ENCODE results near the gene FOSB.
A peak's percentile ranks its signal among the peaks of the same experiment; 100 is the strongest.

The FOSB gene

DNA sequence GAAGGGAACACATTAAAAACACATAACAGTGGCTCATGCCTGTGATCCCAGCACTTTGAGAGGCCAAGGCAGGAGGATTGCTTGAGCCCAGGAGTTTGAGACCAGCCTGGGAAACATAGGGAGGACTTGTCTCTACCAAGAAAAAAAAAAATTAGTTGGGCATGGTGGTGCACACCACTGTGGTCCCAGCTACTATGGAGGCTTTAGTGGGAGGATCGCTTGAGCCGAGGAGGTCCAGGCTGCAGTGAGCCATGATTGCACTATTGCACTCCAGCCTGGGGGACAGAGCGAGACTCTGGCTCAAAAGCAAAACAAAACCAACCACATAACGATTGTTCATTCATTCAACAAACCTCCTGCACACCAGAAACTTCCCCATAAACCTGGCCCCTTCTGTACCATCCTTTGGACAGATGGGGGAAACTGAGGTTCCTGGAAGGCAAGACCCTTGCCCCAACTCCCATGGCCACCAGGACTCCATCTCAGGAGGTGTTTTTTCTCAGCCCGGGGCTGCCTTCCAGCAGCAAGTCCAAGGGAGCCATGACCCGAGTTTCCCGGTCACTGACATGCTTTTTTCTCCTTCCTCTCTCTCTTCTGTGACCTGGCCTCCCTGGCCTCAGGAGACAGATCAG lies 4.3 kb downstream of the FOSB start:
- DNase-seq (ENCODE audit: low read depth), result peak; percentile 38
- H3K4me3 ChIP-seq (replicated peaks; ENCODE audit: low read depth, low read length), result no peak overlapping the region
- TF ChIP-seq, protein P1, sequence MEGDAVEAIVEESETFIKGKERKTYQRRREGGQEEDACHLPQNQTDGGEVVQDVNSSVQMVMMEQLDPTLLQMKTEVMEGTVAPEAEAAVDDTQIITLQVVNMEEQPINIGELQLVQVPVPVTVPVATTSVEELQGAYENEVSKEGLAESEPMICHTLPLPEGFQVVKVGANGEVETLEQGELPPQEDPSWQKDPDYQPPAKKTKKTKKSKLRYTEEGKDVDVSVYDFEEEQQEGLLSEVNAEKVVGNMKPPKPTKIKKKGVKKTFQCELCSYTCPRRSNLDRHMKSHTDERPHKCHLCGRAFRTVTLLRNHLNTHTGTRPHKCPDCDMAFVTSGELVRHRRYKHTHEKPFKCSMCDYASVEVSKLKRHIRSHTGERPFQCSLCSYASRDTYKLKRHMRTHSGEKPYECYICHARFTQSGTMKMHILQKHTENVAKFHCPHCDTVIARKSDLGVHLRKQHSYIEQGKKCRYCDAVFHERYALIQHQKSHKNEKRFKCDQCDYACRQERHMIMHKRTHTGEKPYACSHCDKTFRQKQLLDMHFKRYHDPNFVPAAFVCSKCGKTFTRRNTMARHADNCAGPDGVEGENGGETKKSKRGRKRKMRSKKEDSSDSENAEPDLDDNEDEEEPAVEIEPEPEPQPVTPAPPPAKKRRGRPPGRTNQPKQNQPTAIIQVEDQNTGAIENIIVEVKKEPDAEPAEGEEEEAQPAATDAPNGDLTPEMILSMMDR (IDR thresholded peaks at IDR 0.05; ENCODE audit: low read length, missing control alignments), result no peak

DNA sequence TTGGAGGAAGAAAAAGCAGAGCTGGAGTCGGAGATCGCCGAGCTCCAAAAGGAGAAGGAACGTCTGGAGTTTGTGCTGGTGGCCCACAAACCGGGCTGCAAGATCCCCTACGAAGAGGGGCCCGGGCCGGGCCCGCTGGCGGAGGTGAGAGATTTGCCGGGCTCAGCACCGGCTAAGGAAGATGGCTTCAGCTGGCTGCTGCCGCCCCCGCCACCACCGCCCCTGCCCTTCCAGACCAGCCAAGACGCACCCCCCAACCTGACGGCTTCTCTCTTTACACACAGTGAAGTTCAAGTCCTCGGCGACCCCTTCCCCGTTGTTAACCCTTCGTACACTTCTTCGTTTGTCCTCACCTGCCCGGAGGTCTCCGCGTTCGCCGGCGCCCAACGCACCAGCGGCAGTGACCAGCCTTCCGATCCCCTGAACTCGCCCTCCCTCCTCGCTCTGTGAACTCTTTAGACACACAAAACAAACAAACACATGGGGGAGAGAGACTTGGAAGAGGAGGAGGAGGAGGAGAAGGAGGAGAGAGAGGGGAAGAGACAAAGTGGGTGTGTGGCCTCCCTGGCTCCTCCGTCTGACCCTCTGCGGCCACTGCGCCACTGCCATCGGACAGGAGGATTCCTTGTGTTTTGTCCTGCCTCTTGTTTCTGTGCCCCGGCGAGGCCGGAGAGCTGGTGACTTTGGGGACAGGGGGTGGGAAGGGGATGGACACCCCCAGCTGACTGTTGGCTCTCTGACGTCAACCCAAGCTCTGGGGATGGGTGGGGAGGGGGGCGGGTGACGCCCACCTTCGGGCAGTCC lies 5.0 kb downstream of the FOSB start:
- H3K4me3 ChIP-seq (replicated peaks; ENCODE audit: low read depth, low read length), result no peak overlapping the region
- TF ChIP-seq, protein P1 (IDR thresholded peaks at IDR 0.05; ENCODE audit: low read length, missing control alignments), result no peak
- DNase-seq (ENCODE audit: low read depth), result peak; percentile 36

DNA sequence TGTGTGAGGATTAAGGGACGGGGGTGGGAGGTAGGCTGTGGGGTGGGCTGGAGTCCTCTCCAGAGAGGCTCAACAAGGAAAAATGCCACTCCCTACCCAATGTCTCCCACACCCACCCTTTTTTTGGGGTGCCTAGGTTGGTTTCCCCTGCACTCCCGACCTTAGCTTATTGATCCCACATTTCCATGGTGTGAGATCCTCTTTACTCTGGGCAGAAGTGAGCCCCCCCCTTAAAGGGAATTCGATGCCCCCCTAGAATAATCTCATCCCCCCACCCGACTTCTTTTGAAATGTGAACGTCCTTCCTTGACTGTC lies 5.5 kb downstream of the FOSB start:
- TF ChIP-seq, protein P1 (IDR thresholded peaks at IDR 0.05; ENCODE audit: low read length, missing control alignments), result no peak
- no peak overlapping the region for H3K4me3 ChIP-seq (replicated peaks; ENCODE audit: low read depth, low read length)
- DNase-seq (ENCODE audit: low read depth), result no peak

DNA sequence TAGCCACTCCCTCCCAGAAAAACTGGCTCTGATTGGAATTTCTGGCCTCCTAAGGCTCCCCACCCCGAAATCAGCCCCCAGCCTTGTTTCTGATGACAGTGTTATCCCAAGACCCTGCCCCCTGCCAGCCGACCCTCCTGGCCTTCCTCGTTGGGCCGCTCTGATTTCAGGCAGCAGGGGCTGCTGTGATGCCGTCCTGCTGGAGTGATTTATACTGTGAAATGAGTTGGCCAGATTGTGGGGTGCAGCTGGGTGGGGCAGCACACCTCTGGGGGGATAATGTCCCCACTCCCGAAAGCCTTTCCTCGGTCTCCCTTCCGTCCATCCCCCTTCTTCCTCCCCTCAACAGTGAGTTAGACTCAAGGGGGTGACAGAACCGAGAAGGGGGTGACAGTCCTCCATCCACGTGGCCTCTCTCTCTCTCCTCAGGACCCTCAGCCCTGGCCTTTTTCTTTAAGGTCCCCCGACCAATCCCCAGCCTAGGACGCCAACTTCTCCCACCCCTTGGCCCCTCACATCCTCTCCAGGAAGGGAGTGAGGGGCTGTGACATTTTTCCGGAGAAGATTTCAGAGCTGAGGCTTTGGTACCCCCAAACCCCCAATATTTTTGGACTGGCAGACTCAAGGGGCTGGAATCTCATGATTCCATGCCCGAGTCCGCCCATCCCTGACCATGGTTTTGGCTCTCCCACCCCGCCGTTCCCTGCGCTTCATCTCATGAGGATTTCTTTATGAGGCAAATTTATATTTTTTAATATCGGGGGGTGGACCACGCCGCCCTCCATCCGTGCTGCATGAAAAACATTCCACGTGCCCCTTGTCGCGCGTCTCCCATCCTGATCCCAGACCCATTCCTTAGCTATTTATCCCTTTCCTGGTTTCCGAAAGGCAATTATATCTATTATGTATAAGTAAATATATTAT lies 6.1 kb downstream of the FOSB start:
- DNase-seq (ENCODE audit: low read depth), result no peak
- TF ChIP-seq, protein P1 (IDR thresholded peaks at IDR 0.05; ENCODE audit: low read length, missing control alignments), result no peak
- no peak overlapping the region for H3K4me3 ChIP-seq (replicated peaks; ENCODE audit: low read depth, low read length)

DNA sequence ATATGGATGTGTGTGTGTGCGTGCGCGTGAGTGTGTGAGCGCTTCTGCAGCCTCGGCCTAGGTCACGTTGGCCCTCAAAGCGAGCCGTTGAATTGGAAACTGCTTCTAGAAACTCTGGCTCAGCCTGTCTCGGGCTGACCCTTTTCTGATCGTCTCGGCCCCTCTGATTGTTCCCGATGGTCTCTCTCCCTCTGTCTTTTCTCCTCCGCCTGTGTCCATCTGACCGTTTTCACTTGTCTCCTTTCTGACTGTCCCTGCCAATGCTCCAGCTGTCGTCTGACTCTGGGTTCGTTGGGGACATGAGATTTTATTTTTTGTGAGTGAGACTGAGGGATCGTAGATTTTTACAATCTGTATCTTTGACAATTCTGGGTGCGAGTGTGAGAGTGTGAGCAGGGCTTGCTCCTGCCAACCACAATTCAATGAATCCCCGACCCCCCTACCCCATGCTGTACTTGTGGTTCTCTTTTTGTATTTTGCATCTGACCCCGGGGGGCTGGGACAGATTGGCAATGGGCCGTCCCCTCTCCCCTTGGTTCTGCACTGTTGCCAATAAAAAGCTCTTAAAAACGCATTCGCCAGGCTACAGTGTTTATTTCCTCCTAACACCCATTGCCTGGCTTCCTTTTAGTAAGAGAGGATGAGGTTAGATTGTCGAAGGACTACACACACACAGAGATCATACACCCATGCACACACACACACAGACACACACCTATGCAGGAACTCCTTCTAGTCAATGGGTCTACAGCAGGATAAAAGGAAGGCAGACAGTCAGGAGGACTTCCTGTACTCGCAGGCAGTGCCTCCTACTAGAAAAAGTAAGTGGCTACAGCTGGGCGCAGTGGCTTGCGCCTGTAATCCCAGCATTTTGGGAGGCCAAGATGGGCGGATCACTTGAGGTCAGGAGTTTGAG lies 7.1 kb downstream of the FOSB start:
- TF ChIP-seq, protein P1 (IDR thresholded peaks at IDR 0.05; ENCODE audit: low read length, missing control alignments), result no peak
- DNase-seq (ENCODE audit: low read depth), result peak; percentile 60
- no peak overlapping the region for H3K4me3 ChIP-seq (replicated peaks; ENCODE audit: low read depth, low read length)

Data from fibroblast of pulmonary artery (primary cell).